ENCODE measurements around the gene FAM180B.
A peak's percentile ranks its signal among the peaks of the same experiment; 100 is the strongest.

FAM180B gene

DNA sequence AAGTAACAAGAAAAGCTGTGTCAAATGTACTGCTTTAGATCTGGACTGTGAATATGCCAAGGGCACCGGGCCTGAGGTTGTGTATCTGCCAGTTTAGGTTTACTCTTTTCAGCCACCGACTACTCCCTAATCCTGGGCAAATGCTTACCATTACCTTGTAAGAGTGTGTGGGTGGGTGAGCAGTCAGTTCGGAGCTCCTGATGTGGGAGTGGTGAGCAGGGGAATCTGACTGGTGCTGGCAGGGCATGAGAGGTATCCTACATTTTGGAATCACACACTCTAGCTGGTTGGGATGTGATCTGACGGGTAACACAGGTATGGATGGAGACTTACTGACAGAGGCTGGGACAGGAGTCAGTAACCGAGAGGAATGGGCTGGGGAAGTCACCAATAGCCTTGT lies 2.6 kb upstream of the FAM180B start:
- no peak for DNase-seq (ENCODE audit: low read depth)
- TF ChIP-seq POLR2A (IDR thresholded peaks at IDR 0.05; ENCODE audit: extremely low read depth, insufficient read length) (no peak), MYC (IDR thresholded peaks at IDR 0.05; ENCODE audit: low read depth, low read length) (no peak)
- TF ChIP-seq, protein P1, sequence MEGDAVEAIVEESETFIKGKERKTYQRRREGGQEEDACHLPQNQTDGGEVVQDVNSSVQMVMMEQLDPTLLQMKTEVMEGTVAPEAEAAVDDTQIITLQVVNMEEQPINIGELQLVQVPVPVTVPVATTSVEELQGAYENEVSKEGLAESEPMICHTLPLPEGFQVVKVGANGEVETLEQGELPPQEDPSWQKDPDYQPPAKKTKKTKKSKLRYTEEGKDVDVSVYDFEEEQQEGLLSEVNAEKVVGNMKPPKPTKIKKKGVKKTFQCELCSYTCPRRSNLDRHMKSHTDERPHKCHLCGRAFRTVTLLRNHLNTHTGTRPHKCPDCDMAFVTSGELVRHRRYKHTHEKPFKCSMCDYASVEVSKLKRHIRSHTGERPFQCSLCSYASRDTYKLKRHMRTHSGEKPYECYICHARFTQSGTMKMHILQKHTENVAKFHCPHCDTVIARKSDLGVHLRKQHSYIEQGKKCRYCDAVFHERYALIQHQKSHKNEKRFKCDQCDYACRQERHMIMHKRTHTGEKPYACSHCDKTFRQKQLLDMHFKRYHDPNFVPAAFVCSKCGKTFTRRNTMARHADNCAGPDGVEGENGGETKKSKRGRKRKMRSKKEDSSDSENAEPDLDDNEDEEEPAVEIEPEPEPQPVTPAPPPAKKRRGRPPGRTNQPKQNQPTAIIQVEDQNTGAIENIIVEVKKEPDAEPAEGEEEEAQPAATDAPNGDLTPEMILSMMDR (IDR thresholded peaks at IDR 0.05; ENCODE audit: low read depth, low read length) = no peak
- TF ChIP-seq, protein P2, sequence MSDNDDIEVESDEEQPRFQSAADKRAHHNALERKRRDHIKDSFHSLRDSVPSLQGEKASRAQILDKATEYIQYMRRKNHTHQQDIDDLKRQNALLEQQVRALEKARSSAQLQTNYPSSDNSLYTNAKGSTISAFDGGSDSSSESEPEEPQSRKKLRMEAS (IDR thresholded peaks at IDR 0.05; ENCODE audit: low read depth, low read length) = no peak
- H3K4me3 ChIP-seq (ENCODE audit: low read depth, low read length) = no peak overlapping the region

DNA sequence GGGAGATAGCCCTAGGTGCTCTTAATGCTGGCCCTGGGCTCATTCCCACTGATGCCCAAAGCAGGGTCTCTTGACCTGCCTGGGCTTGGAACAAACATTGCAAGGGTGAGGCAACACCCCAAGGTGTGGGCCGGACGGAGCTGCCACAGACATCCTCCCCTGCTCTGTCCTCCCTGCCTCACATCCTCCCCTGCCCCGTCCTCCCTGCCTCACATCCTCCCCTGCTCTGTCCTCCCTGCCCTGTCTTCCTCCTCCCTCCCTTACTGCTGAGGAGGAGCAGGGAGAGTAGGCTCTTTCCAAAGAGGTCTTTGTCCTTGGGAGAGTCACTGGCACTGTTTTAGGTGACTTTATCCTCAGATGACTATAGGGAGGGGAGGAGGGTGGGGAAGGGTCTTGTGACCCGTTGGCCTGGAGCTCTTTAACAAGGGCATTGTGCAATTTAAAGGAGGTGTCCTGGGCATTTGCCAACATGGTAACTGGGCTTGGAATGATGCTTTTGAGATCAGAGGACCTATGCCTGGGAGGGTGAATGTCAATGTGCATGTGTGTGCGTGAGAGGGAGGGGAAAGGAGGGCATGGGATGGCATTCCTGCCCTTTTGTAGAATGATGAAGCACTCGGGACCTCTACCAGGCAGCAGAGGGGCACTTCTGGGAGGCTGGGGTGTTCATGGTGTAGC lies 700 bp downstream of the FAM180B start:
- peak overlapping the region; percentile 88 for H3K4me3 ChIP-seq (ENCODE audit: low read depth, low read length)
- TF ChIP-seq POLR2A (IDR thresholded peaks at IDR 0.05; ENCODE audit: extremely low read depth, insufficient read length) (no peak), MYC (IDR thresholded peaks at IDR 0.05; ENCODE audit: low read depth, low read length) (no peak)
- TF ChIP-seq, protein P2 (IDR thresholded peaks at IDR 0.05; ENCODE audit: low read depth, low read length) = no peak
- peak; percentile 70 for DNase-seq (ENCODE audit: low read depth)

DNA sequence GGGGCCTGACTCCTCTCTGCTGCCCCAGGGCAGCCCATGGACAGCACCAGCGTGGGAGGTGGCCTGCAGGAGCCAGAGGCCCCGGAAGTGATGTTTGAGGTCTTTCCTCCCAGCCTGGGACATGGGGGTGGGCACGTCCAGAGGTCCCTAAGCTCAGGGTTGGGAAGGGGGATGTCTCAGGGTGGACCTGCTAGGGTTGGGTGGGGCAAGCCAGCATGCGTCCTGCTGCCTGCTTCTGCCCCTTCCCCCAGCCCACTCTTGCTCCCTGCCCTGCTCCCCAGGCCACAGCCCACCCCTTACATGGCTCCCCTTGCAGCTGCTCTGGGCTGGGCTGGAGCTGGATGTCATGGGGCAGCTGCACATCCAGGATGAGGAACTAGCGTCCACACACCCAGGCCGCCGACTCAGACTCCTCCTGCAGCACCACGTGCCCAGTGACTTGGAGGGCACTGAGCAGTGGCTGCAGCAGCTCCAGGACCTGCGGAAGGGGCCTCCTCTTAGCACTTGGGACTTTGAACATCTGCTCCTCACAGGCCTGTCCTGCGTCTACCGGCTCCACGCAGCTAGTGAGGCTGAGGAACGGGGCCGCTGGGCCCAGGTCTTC lies 1.3 kb downstream of the FAM180B start:
- peak; percentile 96 for DNase-seq (ENCODE audit: low read depth)

DNA sequence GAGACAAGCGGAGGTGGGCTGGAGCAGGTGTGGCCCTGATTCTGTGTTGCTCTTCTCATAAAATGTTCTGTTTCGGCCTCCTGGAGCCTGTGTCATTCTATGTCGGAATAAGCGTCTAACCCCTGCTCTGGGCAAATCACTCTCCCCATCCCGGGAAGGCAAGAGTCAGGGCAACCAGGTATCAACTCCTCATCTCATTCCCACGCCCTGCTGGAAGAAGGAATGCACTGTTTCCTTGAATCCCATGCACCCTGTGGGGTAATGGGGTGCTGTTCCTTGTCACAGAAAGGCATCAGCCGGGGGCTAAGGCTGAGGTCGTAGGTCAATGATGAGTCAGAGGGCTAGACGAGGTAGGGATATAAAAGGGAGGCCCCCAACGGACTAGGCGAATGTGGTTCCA lies 2.6 kb downstream of the FAM180B start:
- H3K4me3 ChIP-seq (ENCODE audit: low read depth, low read length) = peak overlapping the region; percentile 88
- DNase-seq (ENCODE audit: low read depth) = peak; percentile 33
- TF ChIP-seq, protein P1 (IDR thresholded peaks at IDR 0.05; ENCODE audit: low read depth, low read length) = no peak
- TF ChIP-seq MYC (IDR thresholded peaks at IDR 0.05; ENCODE audit: low read depth, low read length) = no peak
- TF ChIP-seq, protein P2 (IDR thresholded peaks at IDR 0.05; ENCODE audit: low read depth, low read length) = no peak
- no peak for TF ChIP-seq POLR2A (IDR thresholded peaks at IDR 0.05; ENCODE audit: extremely low read depth, insufficient read length)

More for the DNA sequence above, 1.3 kb downstream of the FAM180B start:
- peak overlapping the region; percentile 88 for H3K4me3 ChIP-seq (ENCODE audit: low read depth, low read length)
- TF ChIP-seq POLR2A (IDR thresholded peaks at IDR 0.05; ENCODE audit: extremely low read depth, insufficient read length) = peak; percentile 66
- TF ChIP-seq, protein P1 (IDR thresholded peaks at IDR 0.05; ENCODE audit: low read depth, low read length) = no peak
- peak; percentile 99 for TF ChIP-seq MYC (IDR thresholded peaks at IDR 0.05; ENCODE audit: low read depth, low read length)
- TF ChIP-seq, protein P2 (IDR thresholded peaks at IDR 0.05; ENCODE audit: low read depth, low read length) = peak; percentile 99

DNA sequence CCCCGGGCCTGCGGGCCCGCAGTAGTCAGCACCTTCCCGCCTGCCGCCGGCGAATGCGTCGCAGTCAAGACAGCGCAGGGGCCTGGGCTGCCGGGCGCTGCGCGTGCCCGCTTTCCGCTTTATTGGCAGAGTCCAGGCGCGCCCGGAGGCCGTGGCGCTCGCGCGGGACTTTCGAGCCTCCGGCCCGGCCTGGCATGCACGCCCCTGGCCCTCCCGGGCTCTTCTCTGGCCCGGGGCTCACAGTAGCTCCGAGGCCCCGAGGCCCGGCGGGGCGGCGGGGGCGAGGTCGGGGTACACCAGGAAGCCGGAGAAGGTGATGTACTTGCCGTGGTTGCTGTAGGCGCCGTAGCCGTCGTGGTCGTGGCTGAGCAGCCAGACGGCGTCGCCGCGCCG lies 3.1 kb downstream of the FAM180B start:
- TF ChIP-seq MYC (IDR thresholded peaks at IDR 0.05; ENCODE audit: low read depth, low read length) (no peak), POLR2A (IDR thresholded peaks at IDR 0.05; ENCODE audit: extremely low read depth, insufficient read length) (no peak)
- TF ChIP-seq, protein P2 (IDR thresholded peaks at IDR 0.05; ENCODE audit: low read depth, low read length) = no peak
- TF ChIP-seq, protein P1 (IDR thresholded peaks at IDR 0.05; ENCODE audit: low read depth, low read length) = no peak
- H3K4me3 ChIP-seq (ENCODE audit: low read depth, low read length) = peak overlapping the region; percentile 88
- DNase-seq (ENCODE audit: low read depth) = no peak
